K562 (cell line): ENCODE measurements around the gene ADGRE2. TPM values are rescaled to one million over a fixed set of nuclear protein-coding genes. Genes with fewer than 3 reads are reported as not detected.

ENCODE experiments used
- ATAC-seq: fragments of 200-7000 bp; cut with Tn5 transposase; 3 replicates; pipeline ENCODE4 v1.9.1; 2020; ENCODE audit warnings: moderate library complexity
- BruUV-seq: library from RNA; stranded (reverse); fragments of 400-500 nt; replicated peaks from 2 replicates; lab custom pipeline; 2021; lab: Mats Ljungman, UMichigan
- CTCF ChIA-PET: fragments of 300-600 bp; formaldehyde crosslinking; extraction: SDS; loops from one replicate; lab custom pipeline; 2021; ENCODE audit warnings: low intra/inter-chr PET ratio; lab: Yijun Ruan, JAX
- POLR2A ChIA-PET: fragments of 300-600, 350-650 bp; sonication (Branson Sonifier 250); formaldehyde crosslinking; extraction: SDS; loops from one replicate; lab custom pipeline; 2021; ENCODE audit warnings: antibody characterized with exemption, inconsistent platforms; lab: Yijun Ruan, JAX
- DNase-seq, 4 experiments: peaks; one replicate each; pipeline versions ENCODE4 v3.0.0 to v3.0.0-alpha.2; 2011 to 2018; ENCODE audit warnings: low spot score in 3 of 4, mixed read lengths in 3 of 4; ENCODE audit errors: extremely low read depth in 1 of 4
- FAIRE-seq: peaks from 2 replicates; lab custom pipeline; 2011; peaks lifted over from hg19 to GRCh38; lab: Jason Lieb, UNC
- H2AFZ ChIP-seq: 2 replicates; pipeline ENCODE4 v1.6.0; 2011; ENCODE audit warnings: low read depth, low read length, control low read depth, inconsistent platforms
- H3K27ac ChIP-seq: fragments of 200-600 bp; 3 replicates; pipeline ENCODE4 v1.8.0; 2011; ENCODE audit warnings: low read depth, mild to moderate bottlenecking, control low read depth, inconsistent platforms, low read length, moderate library complexity, mixed read lengths; ENCODE audit errors: extremely low read depth
- H3K27me3 ChIP-seq, 2 experiments: fragments of 300-600 bp in 1 of 2; 2 replicates in 1 of 2; 3 replicates in 1 of 2; pipeline versions ENCODE4 v1.6.0 to v1.8.0; 2011; ENCODE audit warnings: inconsistent platforms in 2 of 2, low read length in 2 of 2, mild to moderate bottlenecking in 1 of 2, mixed read lengths in 1 of 2, moderate library complexity in 1 of 2; ENCODE audit not compliant: control insufficient read depth in 2 of 2, insufficient read depth in 2 of 2
- H3K36me3 ChIP-seq: fragments of 300-600 bp; 3 replicates; pipeline ENCODE4 v1.8.0; 2011; ENCODE audit warnings: mild to moderate bottlenecking, low read length, inconsistent platforms; ENCODE audit not compliant: control insufficient read depth, insufficient read depth
- H3K4me1 ChIP-seq, 2 experiments: fragments of 200-600 bp in 1 of 2; replicated peaks in 1 of 2; 2 replicates in 1 of 2; 3 replicates in 1 of 2; pipeline versions ENCODE4 v1.5.1 to v1.8.0; 2011; ENCODE audit warnings: inconsistent platforms in 2 of 2, low read length in 2 of 2, mild to moderate bottlenecking in 1 of 2, mixed read lengths in 1 of 2, moderate library complexity in 1 of 2; ENCODE audit not compliant: control insufficient read depth in 2 of 2, insufficient read depth in 2 of 2
- H3K4me2 ChIP-seq: 2 replicates; pipeline ENCODE4 v1.6.1; 2011; ENCODE audit warnings: low read length, control low read depth, inconsistent platforms, mixed read lengths; ENCODE audit not compliant: insufficient read depth
- H3K4me3 ChIP-seq: fragments of 200-600 bp; sonication (generic), shearing (Covaris generic); 2 replicates; pipeline ENCODE4 v1.5.1; 2016; ENCODE audit warnings: control low read depth, inconsistent platforms
- H3K79me2 ChIP-seq: fragments of 200-600 bp; 3 replicates; pipeline ENCODE4 v1.8.0; 2011; ENCODE audit warnings: low read length, inconsistent platforms; ENCODE audit not compliant: control insufficient read depth, insufficient read depth
- H3K9ac ChIP-seq, 2 experiments: 2 replicates each; pipeline versions ENCODE4 v1.6.0 to v1.6.1; 2011; ENCODE audit warnings: low read depth in 2 of 2, low read length in 2 of 2, control low read depth in 1 of 2, inconsistent platforms in 1 of 2, mild to moderate bottlenecking in 1 of 2, mixed read lengths in 1 of 2; ENCODE audit not compliant: insufficient read depth in 1 of 2
- H3K9me1 ChIP-seq: one replicate; pipeline ENCODE4 v1.6.0; 2011; ENCODE audit warnings: inconsistent platforms, mild to moderate bottlenecking, low read length, moderate library complexity; ENCODE audit not compliant: control insufficient read depth, insufficient read depth
- H3K9me3 ChIP-seq: replicated peaks from 2 replicates; pipeline ENCODE4 v1.5.1; 2011; ENCODE audit warnings: low read depth, low read length, inconsistent platforms; ENCODE audit not compliant: control insufficient read depth, insufficient read depth
- H4K20me1 ChIP-seq: replicated peaks from 2 replicates; pipeline ENCODE4 v1.6.1; 2011; ENCODE audit warnings: low read length, inconsistent platforms, mixed read lengths; ENCODE audit not compliant: control insufficient read depth, insufficient read depth
- ETV1 ChIP-seq: fragments of 450-650 bp; conservative IDR thresholded peaks from 2 replicates; pipeline ENCODE4 v1.6.1; 2016; ENCODE audit warnings: missing genetic modification characterization, control low read depth, low read depth, missing compliant biosample characterization
- MCM7 ChIP-seq, 2 experiments: fragments of 450-650 bp; IDR thresholded peaks; 2 replicates each; pipeline ENCODE4 v1.6.1; 2016 to 2018
- PRPF4 ChIP-seq: fragments of 200-400 bp; formaldehyde crosslinking; IDR thresholded peaks from one replicate; pipeline ENCODE4 v1.6.1; 2017; ENCODE audit warnings: low read length, low read depth, mild to moderate bottlenecking; ENCODE audit not compliant: insufficient read depth, poor library complexity, severe bottlenecking
- RBM34 ChIP-seq: fragments of 200-400 bp; formaldehyde crosslinking; IDR thresholded peaks from 2 replicates; pipeline ENCODE4 v1.6.1; 2018; ENCODE audit warnings: low read length, borderline replicate concordance; ENCODE audit not compliant: insufficient read depth
- SPI1 ChIP-seq: IDR thresholded peaks from 2 replicates; pipeline ENCODE4 v1.6.1; 2011; ENCODE audit warnings: low read depth, low read length, control low read depth, borderline replicate concordance
- TAF9B ChIP-seq: fragments of 450-650 bp; IDR thresholded peaks from 2 replicates; pipeline ENCODE4 v1.6.1; 2018; ENCODE audit warnings: mild to moderate bottlenecking; ENCODE audit not compliant: partially characterized antibody
- TCF7L2 ChIP-seq: fragments of 150-350 bp; IDR thresholded peaks from 2 replicates; pipeline ENCODE4 v1.6.1; 2016; ENCODE audit warnings: low read depth, mild to moderate bottlenecking, low read length, moderate library complexity
- THRAP3 ChIP-seq: fragments of 450-650 bp; IDR thresholded peaks from 2 replicates; pipeline ENCODE4 v1.6.1; 2016; ENCODE audit warnings: mild to moderate bottlenecking, inconsistent platforms, borderline replicate concordance
- U2AF1 ChIP-seq: fragments of 200-400 bp; formaldehyde crosslinking; optimal IDR thresholded peaks from 2 replicates; pipeline ENCODE3; 2017; ENCODE audit warnings: mild to moderate bottlenecking, low read depth, low read length, moderate library complexity
- VEZF1 ChIP-seq: fragments of 200-800 bp; sonication (Bioruptor generic); IDR thresholded peaks from 2 replicates; pipeline ENCODE4 v1.6.1; 2017; ENCODE audit warnings: missing genetic modification characterization, missing compliant biosample characterization
- WGBS: fragments of 100-300 bp; shearing (Covaris generic); methylation state at CpG from one replicate; pipeline ENCODE4 v1.1.6; 2016; ENCODE audit warnings: low coverage, mixed read lengths; ENCODE audit not compliant: insufficient coverage; ENCODE audit errors: missing lambda C conversion rate; 5-methylcytosine and 5-hydroxymethylcytosine counted together
- in situ Hi-C: fragments of 300-500 bp; cut with MboI; formaldehyde crosslinking; loops from 4 replicates; pipeline ENCODE4 v1.15.0; 2018; ENCODE audit warnings: inconsistent platforms, mixed read lengths
- intact Hi-C: fragments of 100-400 bp; cut with micrococcal nuclease; formaldehyde crosslinking; loops from 2 replicates; pipeline ENCODE4 v1.14.2; 2022
- polyA plus RNA-seq, 8 experiments: library from polyadenylated mRNA; depleted of rRNA in 4 of 8; stranded (reverse) in 5 of 8; unstranded in 3 of 8; fragments of >200 nt; fragmentation: Nextera tagmentation in 2 of 8; fragmentation: Illumina TruSeq in 1 of 8; extraction: Ambion mirVana in 2 of 8; extraction: Trizol in 1 of 8; gene quantifications; 2 replicates each; pipeline versions ENCODE4 v1.2.1 to v1.2.3, GENCODE V29; 2011 to 2014; ENCODE audit warnings: inconsistent platforms in 1 of 8, missing spikeins in 1 of 8
- total RNA-seq, 7 experiments: library from RNA; depleted of rRNA in 6 of 7; stranded (reverse); fragments of >200 nt in 6 of 7; fragmentation: Illumina TruSeq in 2 of 7; extraction: Trizol in 2 of 7; gene quantifications; 2 replicates each; pipeline versions ENCODE4 v1.2.1 to v1.2.3, GENCODE V29; 2011 to 2021; ENCODE audit warnings: low replicate concordance in 1 of 7
- TF ChIP-seq, protein P1 (sequence below): fragments of 450-650 bp; formaldehyde crosslinking; IDR thresholded peaks from 2 replicates; pipeline ENCODE4 v1.4.0; 2020; ENCODE audit warnings: mild to moderate bottlenecking, mixed read lengths
- TF ChIP-seq, protein P2 (sequence below): sonication (generic); formaldehyde crosslinking; IDR thresholded peaks from 2 replicates; pipeline ENCODE4 v1.8.1; 2023; ENCODE audit warnings: mild to moderate bottlenecking, missing genetic modification reagents

Gene ADGRE2
- total and polyA plus RNA-seq, 9 of the 15 experiments (the other 6 are each of a cell fraction or from before 2014, with no cell fraction given) = 4.3 to 17.3 (median 9.8) TPM

DNA sequence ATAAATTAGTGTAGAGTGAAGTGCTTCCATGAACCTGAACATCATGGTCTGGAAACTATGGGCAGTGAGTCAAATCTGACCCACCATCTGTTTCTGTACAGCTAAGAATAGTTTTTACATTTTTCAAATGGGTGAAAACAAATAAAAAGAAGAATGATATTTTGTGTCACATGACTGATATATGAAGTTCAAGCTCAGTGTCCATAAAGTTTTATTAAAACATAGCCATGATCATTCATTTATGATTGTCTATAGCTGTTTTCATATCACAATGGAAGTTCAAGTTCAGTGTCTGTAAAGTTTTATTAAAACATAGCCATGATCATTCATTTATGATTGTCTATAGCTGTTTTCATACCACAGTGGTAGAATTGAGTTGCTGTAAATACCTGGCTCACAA, 45.9 kb downstream of the ADGRE2 start (continued):
- TF ChIP-seq, protein P1, sequence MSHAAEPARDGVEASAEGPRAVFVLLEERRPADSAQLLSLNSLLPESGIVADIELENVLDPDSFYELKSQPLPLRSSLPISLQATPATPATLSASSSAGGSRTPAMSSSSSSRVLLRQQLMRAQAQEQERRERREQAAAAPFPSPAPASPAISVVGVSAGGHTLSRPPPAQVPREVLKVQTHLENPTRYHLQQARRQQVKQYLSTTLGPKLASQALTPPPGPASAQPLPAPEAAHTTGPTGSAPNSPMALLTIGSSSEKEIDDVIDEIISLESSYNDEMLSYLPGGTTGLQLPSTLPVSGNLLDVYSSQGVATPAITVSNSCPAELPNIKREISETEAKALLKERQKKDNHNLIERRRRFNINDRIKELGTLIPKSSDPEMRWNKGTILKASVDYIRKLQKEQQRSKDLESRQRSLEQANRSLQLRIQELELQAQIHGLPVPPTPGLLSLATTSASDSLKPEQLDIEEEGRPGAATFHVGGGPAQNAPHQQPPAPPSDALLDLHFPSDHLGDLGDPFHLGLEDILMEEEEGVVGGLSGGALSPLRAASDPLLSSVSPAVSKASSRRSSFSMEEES = peak; percentile 74
- TF ChIP-seq U2AF1 (no peak), TAF9B (no peak), THRAP3 (no peak), ETV1 (tag) (no peak), MCM7 (IDR thresholded peaks at IDR 0.05) (no peak), PRPF4 (no peak)

- in situ Hi-C loops = no loop called here
- H3K79me2 ChIP-seq = no peaks in the 10 kb centered on the region
- H3K27ac ChIP-seq = no peak overlapping the region
- no peaks in the 10 kb centered on the region for H3K4me1 ChIP-seq
- H3K9me3 ChIP-seq = peaks cover 7% of the 10 kb centered on the region
- FAIRE-seq (no peak), DNase-seq (peak in 1 of 4 experiments; percentile 12), ATAC-seq (no peak)
- H3K4me3 ChIP-seq = no peak overlapping the region
- H2AFZ ChIP-seq = 0 out of 2 replicates have a peak overlapping the region, but pooled peaks have one; percentile 49
- ChIA-PET POLR2A (interaction anchor here (0.6 kb wide), 1 partner anchor 641 kb away, joined by 3 read pairs; no protein-coding TSS in a partner anchor), CTCF (no interaction called here)
- H3K27me3 ChIP-seq = peaks cover under 1 to 5% of the 10 kb centered on the region in 2 experiments; a peak in 3 of 5 replicates
- no peaks in the 10 kb centered on the region for H3K9me1 ChIP-seq
- intact Hi-C loops = no loop called here
- no peak overlapping the region; the same call in 1 of the 2 replicates for H3K4me2 ChIP-seq
- H3K36me3 ChIP-seq = peaks cover 6% of the 10 kb centered on the region; the same call in 2 of the 3 replicates
- no TSS peak for BruUV-seq
- H3K9ac ChIP-seq = no peak overlapping the region
- H4K20me1 ChIP-seq = no peaks in the 10 kb centered on the region
- WGBS = 41% methylated on average over 10 of the region's 10 CpGs
- TF ChIP-seq, protein P2, sequence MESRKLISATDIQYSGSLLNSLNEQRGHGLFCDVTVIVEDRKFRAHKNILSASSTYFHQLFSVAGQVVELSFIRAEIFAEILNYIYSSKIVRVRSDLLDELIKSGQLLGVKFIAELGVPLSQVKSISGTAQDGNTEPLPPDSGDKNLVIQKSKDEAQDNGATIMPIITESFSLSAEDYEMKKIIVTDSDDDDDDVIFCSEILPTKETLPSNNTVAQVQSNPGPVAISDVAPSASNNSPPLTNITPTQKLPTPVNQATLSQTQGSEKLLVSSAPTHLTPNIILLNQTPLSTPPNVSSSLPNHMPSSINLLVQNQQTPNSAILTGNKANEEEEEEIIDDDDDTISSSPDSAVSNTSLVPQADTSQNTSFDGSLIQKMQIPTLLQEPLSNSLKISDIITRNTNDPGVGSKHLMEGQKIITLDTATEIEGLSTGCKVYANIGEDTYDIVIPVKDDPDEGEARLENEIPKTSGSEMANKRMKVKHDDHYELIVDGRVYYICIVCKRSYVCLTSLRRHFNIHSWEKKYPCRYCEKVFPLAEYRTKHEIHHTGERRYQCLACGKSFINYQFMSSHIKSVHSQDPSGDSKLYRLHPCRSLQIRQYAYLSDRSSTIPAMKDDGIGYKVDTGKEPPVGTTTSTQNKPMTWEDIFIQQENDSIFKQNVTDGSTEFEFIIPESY (CRISPR knock-in tag) = no peak
- TF ChIP-seq TCF7L2 (no peak), RBM34 (no peak), SPI1 (no peak), VEZF1 (no peak)
Observed at GRCh38 chr19:14731200-14731599, 47.2 kb downstream of the ADGRE2 start.
